ENCODE results near the gene SOX12. TPM values are rescaled to one million over a fixed set of nuclear protein-coding genes. Genes with fewer than 3 reads are reported as not detected.
A peak's percentile ranks its signal among the peaks of the same experiment; 100 is the strongest.
"Not testable (repeated sequence)": the region's sequence is repeated elsewhere in the genome, so short reads cannot be mapped to it uniquely, and the experiment has no call there.

Gene SOX12
- total and polyA plus RNA-seq, 9 donors = 5.9 to 27.7 (median 25.3) TPM

DNA sequence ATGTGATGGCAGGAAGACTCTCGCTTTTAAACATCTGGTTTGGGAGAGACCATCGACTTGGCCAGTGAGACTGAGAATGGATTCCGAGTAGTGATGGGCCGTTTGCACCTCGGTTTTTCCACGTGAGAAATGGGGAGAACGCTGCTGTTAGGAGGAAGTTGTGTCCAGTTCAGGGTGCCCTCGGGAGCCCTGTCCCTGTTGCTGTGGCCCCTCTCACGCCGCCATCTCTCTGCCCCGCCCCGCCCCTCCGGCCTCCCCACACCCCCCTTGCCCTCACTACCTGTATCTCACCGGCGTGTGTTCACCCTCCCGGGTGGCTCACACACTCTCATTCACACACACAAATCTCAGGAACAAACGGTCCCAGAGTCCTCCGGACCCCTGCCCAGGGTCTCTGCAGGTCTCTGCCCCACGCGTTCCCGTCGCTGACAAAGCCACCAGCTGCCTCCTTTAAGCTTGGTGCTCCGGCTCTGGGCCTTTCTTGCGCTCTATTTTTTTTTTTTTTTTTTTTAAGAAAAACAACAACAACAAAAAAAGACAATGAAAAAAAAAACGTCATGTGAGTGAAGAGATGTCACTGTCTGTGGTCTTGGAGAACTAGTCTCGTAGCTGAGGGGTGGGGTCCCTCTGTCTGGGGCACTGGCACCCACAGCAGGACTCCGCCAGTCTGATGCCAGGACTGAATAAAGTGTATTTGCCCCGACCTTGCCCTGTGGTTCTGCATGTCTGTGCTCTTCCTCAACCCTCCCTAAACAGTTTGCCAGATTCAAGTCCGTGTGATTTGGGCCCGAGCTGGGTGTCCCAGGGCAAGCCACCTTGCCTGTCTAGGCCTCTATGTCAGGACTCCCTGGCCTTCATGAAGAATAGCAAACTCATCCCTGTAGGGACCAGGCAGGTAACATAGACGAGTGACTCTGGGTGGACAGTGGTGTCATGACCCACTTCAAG, 2.9 kb downstream of the SOX12 start:
- peak; percentile 78 for DNase-seq
- Histone ChIP-seq H3K9me3 (replicated peaks; ENCODE audit: control insufficient read depth, low read depth, low read length) (no peaks in the 10 kb centered on the region), H3K36me3 (ENCODE audit: control insufficient read depth, insufficient read depth, low read length) (peaks cover 16% of the 10 kb centered on the region), H3K27me3 (ENCODE audit: control insufficient read depth, insufficient read depth, low read length) (no peaks in the 10 kb centered on the region), H3K4me3 (ENCODE audit: low read length) (peak overlapping the region; percentile 74), H3K27ac (ENCODE audit: low read length) (peak overlapping the region; percentile 88), H3K4me1 (ENCODE audit: control insufficient read depth, insufficient read depth, low read length) (peaks cover 42% of the 10 kb centered on the region)
- 27% methylated on average over 14 of the region's 31 CpGs for WGBS (ENCODE audit: insufficient coverage)

DNA sequence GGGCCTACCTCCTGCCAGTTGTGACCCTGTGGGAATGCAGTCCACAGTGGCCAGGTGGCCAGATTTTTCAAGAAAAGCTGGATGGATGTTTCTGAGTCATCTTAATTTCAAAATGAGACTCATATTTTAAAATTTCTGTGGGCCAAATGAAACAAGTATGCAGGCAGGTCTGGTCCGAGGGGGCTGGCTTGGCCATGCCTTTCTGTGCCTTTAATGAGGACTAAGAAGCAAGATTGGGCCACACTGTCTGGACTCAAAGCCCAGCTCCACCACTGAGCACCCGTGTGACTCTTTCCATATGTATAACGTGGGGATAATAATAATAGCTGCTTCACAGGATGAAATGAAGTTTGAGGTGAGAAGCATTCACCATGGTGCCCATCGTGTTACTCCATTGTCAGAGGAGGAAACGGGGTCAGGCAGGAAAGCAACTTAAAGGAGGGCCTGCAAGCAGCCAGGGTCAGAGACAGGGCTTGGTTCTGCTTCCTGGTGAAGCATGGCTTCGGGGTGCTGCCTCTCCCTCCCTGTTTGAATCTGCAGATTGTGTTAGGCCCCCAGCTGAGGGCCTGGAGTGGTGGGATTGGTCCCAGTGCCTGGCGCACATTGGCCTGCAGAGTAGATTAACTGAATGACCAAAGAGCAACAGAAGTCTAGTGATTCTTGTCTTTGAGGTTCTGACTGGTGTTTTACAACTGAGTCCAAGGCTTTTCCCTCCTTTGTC, 3.8 kb downstream of the SOX12 start:
- H3K9me3 ChIP-seq (replicated peaks; ENCODE audit: control insufficient read depth, low read depth, low read length) = no peaks in the 10 kb centered on the region
- H3K27me3 ChIP-seq (ENCODE audit: control insufficient read depth, insufficient read depth, low read length) = no peaks in the 10 kb centered on the region
- H3K27ac ChIP-seq (ENCODE audit: low read length) = no peak overlapping the region
- H3K36me3 ChIP-seq (ENCODE audit: control insufficient read depth, insufficient read depth, low read length) = peaks cover 16% of the 10 kb centered on the region
- no peak overlapping the region for H3K4me3 ChIP-seq (ENCODE audit: low read length)
- 52% methylated on average over 2 of the region's 7 CpGs for WGBS (ENCODE audit: insufficient coverage)
- DNase-seq = no peak
- peaks cover 38% of the 10 kb centered on the region for H3K4me1 ChIP-seq (ENCODE audit: control insufficient read depth, insufficient read depth, low read length)

DNA sequence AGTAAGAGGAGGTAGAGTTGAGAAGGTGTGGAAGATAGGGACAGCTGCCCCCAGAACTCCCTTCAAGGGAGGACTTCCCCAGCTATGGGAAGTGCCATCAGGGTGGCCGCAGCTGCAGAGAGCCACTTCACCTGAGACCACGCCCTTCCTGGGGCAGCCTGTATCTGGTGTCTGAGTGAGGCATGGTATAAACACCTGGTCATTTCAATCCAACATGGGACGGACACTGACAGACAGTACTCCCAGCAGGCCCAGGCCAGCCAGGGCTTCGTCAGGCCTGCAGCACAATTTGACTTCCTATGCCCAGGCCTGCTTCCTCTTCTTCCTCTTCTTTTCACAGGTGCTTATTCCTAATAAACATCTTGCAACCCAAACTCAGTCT, 4.5 kb downstream of the SOX12 start:
- Histone ChIP-seq H3K27ac (ENCODE audit: low read length) (peak overlapping the region; percentile 26), H3K27me3 (ENCODE audit: control insufficient read depth, insufficient read depth, low read length) (no peaks in the 10 kb centered on the region), H3K36me3 (ENCODE audit: control insufficient read depth, insufficient read depth, low read length) (peaks cover 16% of the 10 kb centered on the region), H3K4me3 (ENCODE audit: low read length) (no peak overlapping the region), H3K9me3 (replicated peaks; ENCODE audit: control insufficient read depth, low read depth, low read length) (no peaks in the 10 kb centered on the region), H3K4me1 (ENCODE audit: control insufficient read depth, insufficient read depth, low read length) (peaks cover 41% of the 10 kb centered on the region)
- 72% methylated on average over 4 of the region's 4 CpGs for WGBS (ENCODE audit: insufficient coverage)
- no peak for DNase-seq

DNA sequence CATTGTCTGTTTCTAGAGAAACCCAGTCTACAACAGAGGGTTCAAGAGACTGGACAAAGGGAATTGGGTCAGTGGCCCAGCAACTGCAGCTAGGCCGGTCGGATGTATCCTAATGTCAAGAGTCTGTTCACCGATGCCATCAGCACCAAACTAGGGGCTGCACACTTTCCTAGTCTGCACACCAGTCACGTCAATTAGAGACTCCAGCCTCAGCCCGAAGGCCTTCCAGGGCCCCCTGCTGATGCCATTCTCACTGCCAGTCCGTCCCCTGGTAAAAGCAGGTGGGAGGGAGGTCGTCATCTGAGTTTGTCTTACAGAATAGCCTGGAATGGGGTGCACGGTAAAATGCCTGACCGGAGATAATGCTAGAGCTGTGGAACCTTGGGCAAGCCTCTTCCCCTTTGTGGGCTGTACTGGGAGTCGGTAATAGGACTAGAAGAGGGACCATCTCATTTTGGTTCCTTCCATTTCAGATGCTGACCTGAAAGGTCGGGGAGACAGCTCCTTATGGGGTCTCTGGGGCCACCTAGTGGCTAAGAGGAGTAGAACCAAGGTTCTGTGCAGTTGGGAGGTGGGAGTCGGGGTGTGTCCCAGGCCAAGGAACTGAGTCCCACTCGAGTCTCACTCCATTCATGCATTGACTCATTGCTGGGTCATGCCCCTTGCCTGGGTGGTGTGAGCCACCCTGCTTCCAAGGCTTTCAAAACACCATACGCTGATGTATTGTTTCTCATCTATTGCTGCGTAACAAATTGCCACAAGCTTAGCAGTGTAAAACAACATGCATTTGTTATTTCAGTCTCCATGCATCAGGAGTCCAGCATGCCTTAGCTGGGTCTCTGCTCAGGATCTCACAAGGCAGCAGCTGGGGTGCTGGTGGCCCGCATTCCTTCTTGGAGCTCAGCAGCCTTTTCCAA, 5.1 kb downstream of the SOX12 start:
- WGBS (ENCODE audit: insufficient coverage) = 48% methylated on average over 13 of the region's 16 CpGs
- peak overlapping the region; percentile 26 for H3K27ac ChIP-seq (ENCODE audit: low read length)
- no peaks in the 10 kb centered on the region for H3K9me3 ChIP-seq (replicated peaks; ENCODE audit: control insufficient read depth, low read depth, low read length)
- H3K4me3 ChIP-seq (ENCODE audit: low read length) = no peak overlapping the region
- H3K4me1 ChIP-seq (ENCODE audit: control insufficient read depth, insufficient read depth, low read length) = peaks cover 39% of the 10 kb centered on the region
- no peaks in the 10 kb centered on the region for H3K27me3 ChIP-seq (ENCODE audit: control insufficient read depth, insufficient read depth, low read length)
- H3K36me3 ChIP-seq (ENCODE audit: control insufficient read depth, insufficient read depth, low read length) = peaks cover 16% of the 10 kb centered on the region
- DNase-seq = peak; percentile 86

DNA sequence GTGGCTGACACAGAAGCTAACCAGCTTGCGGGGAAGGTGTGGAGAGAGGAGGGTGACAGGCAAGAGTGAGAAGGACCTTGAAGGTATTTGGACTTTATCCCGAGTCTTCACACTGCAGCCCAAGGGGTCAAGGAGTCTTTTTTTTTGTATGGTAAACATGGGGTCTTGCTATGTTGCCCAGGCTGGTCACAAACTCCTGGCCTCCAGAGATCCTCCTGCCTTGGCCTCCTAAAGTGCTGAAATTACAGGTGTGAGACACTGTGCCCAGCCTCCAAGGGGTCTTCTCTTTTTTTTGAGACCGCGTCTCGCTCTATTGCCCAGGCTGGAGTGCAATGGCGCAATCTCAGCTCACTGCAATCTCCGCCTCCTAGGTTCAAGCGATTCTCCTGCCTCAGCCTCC, 9.2 kb downstream of the SOX12 start:
- Histone ChIP-seq H3K9me3 (replicated peaks; ENCODE audit: control insufficient read depth, low read depth, low read length) (no peaks in the 10 kb centered on the region), H3K36me3 (ENCODE audit: control insufficient read depth, insufficient read depth, low read length) (peaks cover 4% of the 10 kb centered on the region), H3K4me3 (ENCODE audit: low read length) (no peak overlapping the region), H3K27me3 (ENCODE audit: control insufficient read depth, insufficient read depth, low read length) (no peaks in the 10 kb centered on the region), H3K27ac (ENCODE audit: low read length) (peak overlapping the region; percentile 47), H3K4me1 (ENCODE audit: control insufficient read depth, insufficient read depth, low read length) (peaks cover 19% of the 10 kb centered on the region)
- no peak for DNase-seq
- WGBS (ENCODE audit: insufficient coverage) = 100% methylated on average over 1 of the region's 8 CpGs

DNA sequence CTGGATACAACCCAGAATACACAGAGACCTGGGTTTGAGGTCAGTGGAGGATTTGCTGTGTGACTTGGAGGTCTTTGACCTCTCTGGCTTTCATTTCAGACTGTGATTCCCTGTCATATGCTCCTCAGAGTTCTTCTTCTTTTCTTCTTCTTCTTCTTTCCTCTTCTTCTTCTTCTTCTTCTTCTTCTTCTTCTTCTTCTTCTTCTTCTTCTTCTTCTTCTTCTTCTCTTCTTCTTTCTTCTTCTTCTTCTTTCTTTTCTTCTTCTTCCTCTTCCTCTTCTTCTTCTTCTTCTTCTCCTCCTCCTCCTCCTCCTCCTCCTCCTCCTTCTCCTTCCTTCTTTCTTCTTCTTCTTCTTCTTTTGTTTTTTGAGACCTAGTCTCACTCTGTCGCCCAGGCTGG, 10.7 kb downstream of the SOX12 start:
- 80% methylated on average over 1 of the region's 1 CpG for WGBS (ENCODE audit: insufficient coverage)
- H3K36me3 ChIP-seq (ENCODE audit: control insufficient read depth, insufficient read depth, low read length); H3K4me3 ChIP-seq (ENCODE audit: low read length); H3K9me3 ChIP-seq (replicated peaks; ENCODE audit: control insufficient read depth, low read depth, low read length); H3K27me3 ChIP-seq (ENCODE audit: control insufficient read depth, insufficient read depth, low read length); DNase-seq; H3K4me1 ChIP-seq (ENCODE audit: control insufficient read depth, insufficient read depth, low read length); H3K27ac ChIP-seq (ENCODE audit: low read length): not testable (repeated sequence)

DNA sequence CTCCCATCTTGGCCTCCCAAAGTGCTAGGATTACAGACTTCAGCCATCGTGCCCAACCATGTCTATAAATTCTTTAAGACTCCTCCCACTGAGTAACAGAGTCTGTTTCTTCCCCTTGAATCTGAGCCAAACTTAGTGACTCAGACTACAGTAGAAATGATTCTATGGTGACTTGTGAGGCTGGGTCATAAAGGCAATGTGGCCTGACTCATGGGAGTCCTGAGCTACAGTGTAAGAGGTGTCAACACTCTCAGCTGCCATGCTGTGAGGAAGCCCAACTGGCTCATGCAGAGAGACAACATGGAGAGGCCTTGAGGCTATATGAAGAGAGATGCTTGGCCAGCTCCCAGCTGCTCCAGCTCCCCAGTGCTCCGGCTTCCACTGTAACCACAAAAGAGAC, 16.3 kb downstream of the SOX12 start:
- H3K36me3 ChIP-seq (ENCODE audit: control insufficient read depth, insufficient read depth, low read length) = peaks cover 5% of the 10 kb centered on the region
- H3K9me3 ChIP-seq (replicated peaks; ENCODE audit: control insufficient read depth, low read depth, low read length) = peaks cover 5% of the 10 kb centered on the region
- H3K4me3 ChIP-seq (ENCODE audit: low read length) = no peak overlapping the region
- no peak overlapping the region for H3K27ac ChIP-seq (ENCODE audit: low read length)
- peaks cover 8% of the 10 kb centered on the region for H3K4me1 ChIP-seq (ENCODE audit: control insufficient read depth, insufficient read depth, low read length)
- no peaks in the 10 kb centered on the region for H3K27me3 ChIP-seq (ENCODE audit: control insufficient read depth, insufficient read depth, low read length)
- DNase-seq = no peak
- no CpG with 5 or more reads among the region's 2 CpGs for WGBS (ENCODE audit: insufficient coverage)

DNA sequence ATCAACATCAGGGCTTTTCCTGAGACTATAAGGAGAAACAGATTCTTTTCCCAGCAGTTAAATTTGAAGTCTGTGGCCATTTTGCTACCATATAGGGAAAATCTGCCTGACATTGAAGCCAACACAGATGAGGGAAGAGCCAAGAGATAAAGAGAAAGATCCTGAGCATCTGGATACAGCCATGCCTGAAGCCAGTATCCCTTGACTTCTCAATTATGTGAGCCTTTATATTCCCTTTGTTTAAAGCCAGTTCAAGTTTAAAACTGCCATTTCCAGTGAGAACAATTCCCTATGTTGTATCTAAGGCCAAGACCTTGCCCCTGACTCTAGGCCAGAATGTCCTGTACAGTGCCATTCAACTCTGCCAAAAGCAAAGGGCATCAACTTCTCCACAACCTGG, 17.8 kb downstream of the SOX12 start:
- Histone ChIP-seq H3K4me1 (ENCODE audit: control insufficient read depth, insufficient read depth, low read length) (peaks cover 8% of the 10 kb centered on the region), H3K4me3 (ENCODE audit: low read length) (no peak overlapping the region), H3K36me3 (ENCODE audit: control insufficient read depth, insufficient read depth, low read length) (peaks cover 5% of the 10 kb centered on the region), H3K27ac (ENCODE audit: low read length) (no peak overlapping the region), H3K27me3 (ENCODE audit: control insufficient read depth, insufficient read depth, low read length) (no peaks in the 10 kb centered on the region), H3K9me3 (replicated peaks; ENCODE audit: control insufficient read depth, low read depth, low read length) (peaks cover 5% of the 10 kb centered on the region)
- no peak for DNase-seq

DNA sequence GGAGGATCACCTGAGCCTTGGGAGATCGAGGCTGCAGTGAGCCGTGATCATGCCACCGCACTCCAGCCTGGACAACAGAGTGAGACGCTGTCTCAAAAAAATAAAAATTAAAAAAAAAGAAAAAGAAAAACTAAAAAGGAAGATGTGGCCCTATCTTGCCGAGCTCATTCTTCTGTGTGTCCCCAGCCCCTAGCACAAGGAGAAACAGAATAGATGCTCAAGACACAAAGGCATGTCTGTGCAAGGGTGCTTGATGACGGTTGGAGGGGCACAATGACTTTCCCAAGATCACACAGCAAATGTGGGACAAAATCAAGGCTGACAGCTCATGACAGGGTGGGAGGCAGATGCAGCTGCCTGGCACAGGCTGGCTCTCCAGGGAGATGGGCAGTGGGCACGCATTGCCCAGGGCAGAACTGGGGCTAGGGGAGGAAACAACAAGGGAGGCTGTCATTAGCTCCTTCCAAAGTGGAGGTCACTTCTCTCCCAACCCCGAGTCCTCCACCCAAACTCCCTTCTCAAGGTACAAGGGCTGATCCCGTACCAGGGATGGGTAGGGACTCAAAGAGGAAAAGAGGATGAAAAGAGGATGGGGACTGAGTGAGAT, 20.8 kb downstream of the SOX12 start:
- whole genome bisulfite sequencing (ENCODE audit: insufficient coverage) = 81% methylated on average over 4 of the region's 9 CpGs
- Histone ChIP-seq H3K27me3 (ENCODE audit: control insufficient read depth, insufficient read depth, low read length) (no peaks in the 10 kb centered on the region), H3K4me1 (ENCODE audit: control insufficient read depth, insufficient read depth, low read length) (peaks cover 15% of the 10 kb centered on the region), H3K27ac (ENCODE audit: low read length) (peak overlapping the region; percentile 98), H3K4me3 (ENCODE audit: low read length) (peak overlapping the region; percentile 84), H3K9me3 (replicated peaks; ENCODE audit: control insufficient read depth, low read depth, low read length) (peaks cover 5% of the 10 kb centered on the region), H3K36me3 (ENCODE audit: control insufficient read depth, insufficient read depth, low read length) (peaks cover 16% of the 10 kb centered on the region)
- DNase-seq = no peak
